ENCODE data around the gene CEP72. TPM values are rescaled to one million over a fixed set of nuclear protein-coding genes. Genes with fewer than 3 reads are reported as not detected.

Gene CEP72
- total RNA-seq, 4 donors from 2014 or later: 2.6 to 9.4 (median 4.2) TPM

GRCh38 chr5:622359-622758, 10.2 kb downstream of the CEP72 start:
- no peak for DNase-seq
- peaks cover 0 to 4% (median 0%) of the 10 kb centered on the region in 4 donors for H3K36me3 ChIP-seq
- no peaks in the 10 kb centered on the region for H3K4me1 ChIP-seq
- H3K9me3 ChIP-seq: no peaks in the 10 kb centered on the region
- no peaks in the 10 kb centered on the region for H3K27me3 ChIP-seq
- no peak overlapping the region for H3K4me3 ChIP-seq
- 95% methylated on average over 9 of the region's 9 CpGs; no CpG with 5 or more reads in 1 of the 2 donors for WGBS, 2 donors (ENCODE audit: low coverage in 1 of 2)
- in situ Hi-C loops (cut with MboI; ENCODE audit: low pct_ligation_motif_present in 1 of 4, low pct_unique_long_range_greater_than_20kb in 1 of 4, low sequenced_read_pairs in 3 of 4): no loop called here
- no peak for TF ChIP-seq CTCF (IDR thresholded peaks at IDR 0.05)
- TF ChIP-seq POLR2AphosphoS5 (IDR thresholded peaks at IDR 0.05): no peak
- TF ChIP-seq EP300 (IDR thresholded peaks at IDR 0.05; ENCODE audit: low read depth): no peak
- no peak for TF ChIP-seq POLR2A (IDR thresholded peaks at IDR 0.05)
- no peak overlapping the region for H3K27ac ChIP-seq
- intact Hi-C loops (cut with DNase I; ENCODE audit: low total_unique reads): no loop called here

- Histone ChIP-seq H3K36me3 (peaks cover 0 to 4% (median 0%) of the 10 kb centered on the region in 4 donors), H3K27me3 (no peaks in the 10 kb centered on the region), H3K4me3 (no peak overlapping the region), H3K4me1 (no peaks in the 10 kb centered on the region), H3K27ac (no peak overlapping the region), H3K9me3 (no peaks in the 10 kb centered on the region)
- WGBS, 2 donors (ENCODE audit: low coverage in 1 of 2): 96 to 98% methylated on average over 9 to 31 of the region's 31 CpGs
- no peak for DNase-seq
- in situ Hi-C loops (cut with MboI; ENCODE audit: low pct_ligation_motif_present in 1 of 4, low pct_unique_long_range_greater_than_20kb in 1 of 4, low sequenced_read_pairs in 3 of 4): no loop called here
- TF ChIP-seq POLR2A (IDR thresholded peaks at IDR 0.05) (no peak), POLR2AphosphoS5 (IDR thresholded peaks at IDR 0.05) (no peak), EP300 (IDR thresholded peaks at IDR 0.05; ENCODE audit: low read depth) (no peak), CTCF (IDR thresholded peaks at IDR 0.05) (no peak)
- intact Hi-C loops (cut with DNase I; ENCODE audit: low total_unique reads): no loop called here
Observed at GRCh38 chr5:622946-623522, 10.9 kb downstream of the CEP72 start.

- intact Hi-C loops (cut with DNase I; ENCODE audit: low total_unique reads): no loop called here
- Histone ChIP-seq H3K4me1 (no peaks in the 10 kb centered on the region), H3K27ac (no peak overlapping the region), H3K27me3 (no peaks in the 10 kb centered on the region), H3K9me3 (no peaks in the 10 kb centered on the region), H3K4me3 (no peak overlapping the region), H3K36me3 (peaks cover 0 to 4% (median 0%) of the 10 kb centered on the region in 4 donors)
- no peak for TF ChIP-seq EP300 (IDR thresholded peaks at IDR 0.05; ENCODE audit: low read depth)
- TF ChIP-seq POLR2AphosphoS5 (IDR thresholded peaks at IDR 0.05): no peak
- no peak for TF ChIP-seq POLR2A (IDR thresholded peaks at IDR 0.05)
- TF ChIP-seq CTCF (IDR thresholded peaks at IDR 0.05): no peak
- in situ Hi-C loops (cut with MboI; ENCODE audit: low pct_ligation_motif_present in 1 of 4, low pct_unique_long_range_greater_than_20kb in 1 of 4, low sequenced_read_pairs in 3 of 4): no loop called here
- WGBS, 2 donors (ENCODE audit: low coverage in 1 of 2): 80 to 98% methylated on average over 2 to 13 of the region's 13 CpGs
- DNase-seq: no peak
Observed at GRCh38 chr5:623531-623930, 11.4 kb downstream of the CEP72 start.

GRCh38 chr5:624118-624950, 12.2 kb downstream of the CEP72 start:
- no peak for DNase-seq
- Histone ChIP-seq H3K9me3 (no peaks in the 10 kb centered on the region), H3K4me1 (no peaks in the 10 kb centered on the region), H3K4me3 (no peak overlapping the region), H3K27ac (no peak overlapping the region), H3K36me3 (peaks cover 0 to 4% (median 0%) of the 10 kb centered on the region in 4 donors), H3K27me3 (no peaks in the 10 kb centered on the region)
- no peak for TF ChIP-seq POLR2AphosphoS5 (IDR thresholded peaks at IDR 0.05)
- TF ChIP-seq POLR2A (IDR thresholded peaks at IDR 0.05): no peak
- TF ChIP-seq CTCF (IDR thresholded peaks at IDR 0.05): no peak
- TF ChIP-seq EP300 (IDR thresholded peaks at IDR 0.05; ENCODE audit: low read depth): no peak
- in situ Hi-C loops (cut with MboI; ENCODE audit: low pct_ligation_motif_present in 1 of 4, low pct_unique_long_range_greater_than_20kb in 1 of 4, low sequenced_read_pairs in 3 of 4): no loop called here
- 89 to 95% methylated on average over 6 to 32 of the region's 38 CpGs for WGBS, 2 donors (ENCODE audit: low coverage in 1 of 2)
- intact Hi-C loops (cut with DNase I; ENCODE audit: low total_unique reads): no loop called here

Measured in transverse colon (tissue), 4 donors.